Body of pancreas (tissue), 4 donors: Measurements from ENCODE around the gene SERF2.

Source experiments
- POLR2A ChIP-seq, 3 donors: fragments of 450-650 bp; IDR thresholded peaks; one replicate each; pipeline ENCODE4 v1.6.1; 2016; ENCODE audit warnings: antibody characterized with exemption in 3 of 3, mild to moderate bottlenecking in 2 of 3
- TF ChIP-seq, protein P1 (sequence below), 7 experiments: fragments of 450-650 bp in 4 of 7; fragments of 200-600 bp in 3 of 7; sonication (generic) in 3 of 7; IDR thresholded peaks; one replicate each; pipeline ENCODE4 v1.5.1; 2016 to 2019; ENCODE audit warnings: antibody characterized with exemption in 7 of 7

- TF ChIP-seq, protein P1, sequence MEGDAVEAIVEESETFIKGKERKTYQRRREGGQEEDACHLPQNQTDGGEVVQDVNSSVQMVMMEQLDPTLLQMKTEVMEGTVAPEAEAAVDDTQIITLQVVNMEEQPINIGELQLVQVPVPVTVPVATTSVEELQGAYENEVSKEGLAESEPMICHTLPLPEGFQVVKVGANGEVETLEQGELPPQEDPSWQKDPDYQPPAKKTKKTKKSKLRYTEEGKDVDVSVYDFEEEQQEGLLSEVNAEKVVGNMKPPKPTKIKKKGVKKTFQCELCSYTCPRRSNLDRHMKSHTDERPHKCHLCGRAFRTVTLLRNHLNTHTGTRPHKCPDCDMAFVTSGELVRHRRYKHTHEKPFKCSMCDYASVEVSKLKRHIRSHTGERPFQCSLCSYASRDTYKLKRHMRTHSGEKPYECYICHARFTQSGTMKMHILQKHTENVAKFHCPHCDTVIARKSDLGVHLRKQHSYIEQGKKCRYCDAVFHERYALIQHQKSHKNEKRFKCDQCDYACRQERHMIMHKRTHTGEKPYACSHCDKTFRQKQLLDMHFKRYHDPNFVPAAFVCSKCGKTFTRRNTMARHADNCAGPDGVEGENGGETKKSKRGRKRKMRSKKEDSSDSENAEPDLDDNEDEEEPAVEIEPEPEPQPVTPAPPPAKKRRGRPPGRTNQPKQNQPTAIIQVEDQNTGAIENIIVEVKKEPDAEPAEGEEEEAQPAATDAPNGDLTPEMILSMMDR (IDR thresholded peaks at IDR 0.05): no peak
- TF ChIP-seq POLR2A (IDR thresholded peaks at IDR 0.05): no peak
Observed at GRCh38 chr15:43795197-43795596, 3.1 kb downstream of the SERF2 start.
